Activated effector memory CD4-positive, alpha-beta T cell treated with Interleukin-2 at 50 U/mL for 16 hours (primary cell): ENCODE measurements around the gene F10.

ENCODE experiments used
- DNase-seq: peaks from one replicate; pipeline ENCODE4 v3.0.0-alpha.2; 2020

Gene F10

DNA sequence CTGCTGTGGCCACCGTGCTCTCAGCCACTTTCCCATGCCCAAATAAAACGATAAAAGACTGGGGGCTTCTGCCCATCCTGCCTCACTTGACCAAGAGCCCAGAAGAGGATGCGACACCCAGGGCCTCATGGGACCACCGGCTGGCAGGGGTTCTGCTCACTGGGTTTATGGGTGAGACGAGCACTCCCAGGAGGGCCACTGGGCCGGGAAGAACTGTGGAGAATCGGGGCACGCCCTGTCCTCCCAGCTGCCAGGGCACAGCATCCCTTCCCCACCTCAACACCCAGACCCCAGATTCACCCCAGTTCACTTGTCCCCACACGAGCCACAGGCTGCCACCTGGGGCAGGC lies 4.7 kb upstream of the F10 start:
- no peak for DNase-seq

DNA sequence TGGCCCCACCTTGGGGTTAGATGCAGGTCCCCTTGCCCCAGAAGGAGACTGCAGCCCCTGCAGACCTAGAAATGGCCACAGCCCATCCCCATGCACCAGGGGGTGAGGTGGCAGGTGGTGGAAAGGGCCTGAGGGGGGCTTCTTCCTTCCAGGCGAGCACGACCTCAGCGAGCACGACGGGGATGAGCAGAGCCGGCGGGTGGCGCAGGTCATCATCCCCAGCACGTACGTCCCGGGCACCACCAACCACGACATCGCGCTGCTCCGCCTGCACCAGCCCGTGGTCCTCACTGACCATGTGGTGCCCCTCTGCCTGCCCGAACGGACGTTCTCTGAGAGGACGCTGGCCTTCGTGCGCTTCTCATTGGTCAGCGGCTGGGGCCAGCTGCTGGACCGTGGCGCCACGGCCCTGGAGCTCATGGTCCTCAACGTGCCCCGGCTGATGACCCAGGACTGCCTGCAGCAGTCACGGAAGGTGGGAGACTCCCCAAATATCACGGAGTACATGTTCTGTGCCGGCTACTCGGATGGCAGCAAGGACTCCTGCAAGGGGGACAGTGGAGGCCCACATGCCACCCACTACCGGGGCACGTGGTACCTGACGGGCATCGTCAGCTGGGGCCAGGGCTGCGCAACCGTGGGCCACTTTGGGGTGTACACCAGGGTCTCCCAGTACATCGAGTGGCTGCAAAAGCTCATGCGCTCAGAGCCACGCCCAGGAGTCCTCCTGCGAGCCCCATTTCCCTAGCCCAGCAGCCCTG lies 4.2 kb upstream of the F10 start:
- DNase-seq = no peak

DNA sequence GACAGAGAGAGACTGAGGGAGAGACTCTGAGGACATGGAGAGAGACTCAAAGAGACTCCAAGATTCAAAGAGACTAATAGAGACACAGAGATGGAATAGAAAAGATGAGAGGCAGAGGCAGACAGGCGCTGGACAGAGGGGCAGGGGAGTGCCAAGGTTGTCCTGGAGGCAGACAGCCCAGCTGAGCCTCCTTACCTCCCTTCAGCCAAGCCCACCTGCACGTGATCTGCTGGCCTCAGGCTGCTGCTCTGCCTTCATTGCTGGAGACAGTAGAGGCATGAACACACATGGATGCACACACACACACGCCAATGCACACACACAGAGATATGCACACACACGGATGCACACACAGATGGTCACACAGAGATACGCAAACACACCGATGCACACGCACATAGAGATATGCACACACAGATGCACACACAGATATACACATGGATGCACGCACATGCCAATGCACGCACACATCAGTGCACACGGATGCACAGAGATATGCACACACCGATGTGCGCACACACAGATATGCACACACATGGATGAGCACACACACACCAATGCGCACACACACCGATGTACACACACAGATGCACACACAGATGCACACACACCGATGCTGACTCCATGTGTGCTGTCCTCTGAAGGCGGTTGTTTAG lies 3.3 kb upstream of the F10 start:
- DNase-seq = no peak

DNA sequence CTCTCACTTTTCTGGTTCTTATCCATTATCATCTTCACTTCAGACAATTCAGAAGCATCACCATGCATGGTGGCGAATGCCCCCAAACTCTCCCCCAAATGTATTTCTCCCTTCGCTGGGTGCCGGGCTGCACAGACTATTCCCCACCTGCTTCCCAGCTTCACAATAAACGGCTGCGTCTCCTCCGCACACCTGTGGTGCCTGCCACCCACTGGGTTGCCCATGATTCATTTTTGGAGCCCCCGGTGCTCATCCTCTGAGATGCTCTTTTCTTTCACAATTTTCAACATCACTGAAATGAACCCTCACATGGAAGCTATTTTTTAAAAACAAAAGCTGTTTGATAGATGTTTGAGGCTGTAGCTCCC lies 2.8 kb upstream of the F10 start:
- no peak for DNase-seq

DNA sequence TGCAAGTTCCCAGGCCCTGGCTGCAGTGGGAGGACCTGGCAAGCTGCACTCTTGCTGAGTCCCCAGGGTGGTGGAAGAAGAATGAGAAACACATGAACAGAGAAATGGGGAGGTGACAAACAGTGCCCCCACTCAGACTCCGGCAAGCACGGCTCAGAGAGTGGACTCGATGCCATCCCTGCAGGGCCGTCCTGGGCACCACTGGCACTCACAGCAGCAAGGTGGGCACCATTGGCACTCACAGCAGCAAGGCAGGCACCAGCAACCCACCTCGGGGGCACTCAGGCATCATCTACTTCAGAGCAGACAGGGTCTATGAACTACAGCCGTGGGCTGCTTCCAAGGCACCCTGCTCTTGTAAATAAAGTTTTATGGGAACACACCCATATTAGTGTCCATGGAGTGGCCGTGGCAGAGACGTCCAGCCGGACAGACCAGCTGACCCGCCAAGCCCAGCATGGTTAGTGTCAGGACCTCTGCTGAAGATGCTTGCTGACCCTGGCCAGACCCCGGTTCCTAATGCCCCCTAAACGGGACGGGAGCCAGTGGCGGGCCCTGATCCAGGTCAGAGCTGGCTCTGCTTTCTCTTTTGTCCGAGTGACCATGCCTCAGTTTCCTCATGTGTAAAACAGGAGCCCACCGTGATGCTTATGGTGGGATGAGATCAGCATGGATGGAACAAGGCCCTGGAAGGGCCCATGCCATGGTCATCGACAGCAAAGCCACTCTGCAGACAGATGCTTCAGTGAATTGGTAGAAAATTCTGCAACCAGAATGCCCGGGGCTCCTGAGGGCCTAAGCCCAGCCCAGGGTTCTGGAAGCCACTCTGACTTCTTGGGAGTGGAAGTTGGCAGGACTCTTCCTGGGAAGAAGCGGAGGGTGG lies 2.1 kb upstream of the F10 start:
- no peak for DNase-seq

DNA sequence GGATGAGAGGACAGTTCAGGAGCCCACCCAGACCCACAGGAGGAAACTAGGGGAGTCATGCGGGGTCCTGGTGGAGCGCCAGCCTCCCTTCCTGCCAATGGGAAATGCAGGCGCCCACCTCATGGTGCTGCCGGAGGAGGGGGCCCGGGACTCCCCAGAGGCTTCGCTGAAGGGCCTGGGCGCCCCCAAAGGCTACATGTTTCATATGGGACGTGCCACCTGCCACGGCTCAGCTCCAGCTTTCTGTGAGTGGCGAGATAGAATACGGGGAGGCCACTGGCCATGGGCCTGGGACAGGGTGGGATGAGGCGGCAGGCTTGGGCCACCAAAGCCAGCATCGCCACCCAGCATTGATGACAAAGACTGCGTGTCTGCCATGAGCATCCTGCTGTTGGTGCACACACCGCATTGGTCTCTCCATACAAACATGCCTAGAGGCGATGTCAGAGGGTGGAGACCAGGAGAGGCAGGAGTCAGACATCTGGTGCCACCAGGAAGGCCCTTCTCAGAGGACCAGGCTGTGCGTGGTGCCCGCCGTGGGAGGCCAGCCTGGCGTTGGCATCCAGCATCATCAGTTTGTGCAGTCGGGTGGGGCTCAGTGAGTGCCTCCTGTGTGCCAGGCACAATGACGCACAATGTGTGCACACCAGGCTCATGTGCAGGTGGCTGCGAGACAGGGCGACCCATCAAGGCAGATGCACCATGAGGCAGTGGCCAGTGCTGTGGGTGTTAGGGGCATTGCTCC lies 1.2 kb upstream of the F10 start:
- DNase-seq = no peak

DNA sequence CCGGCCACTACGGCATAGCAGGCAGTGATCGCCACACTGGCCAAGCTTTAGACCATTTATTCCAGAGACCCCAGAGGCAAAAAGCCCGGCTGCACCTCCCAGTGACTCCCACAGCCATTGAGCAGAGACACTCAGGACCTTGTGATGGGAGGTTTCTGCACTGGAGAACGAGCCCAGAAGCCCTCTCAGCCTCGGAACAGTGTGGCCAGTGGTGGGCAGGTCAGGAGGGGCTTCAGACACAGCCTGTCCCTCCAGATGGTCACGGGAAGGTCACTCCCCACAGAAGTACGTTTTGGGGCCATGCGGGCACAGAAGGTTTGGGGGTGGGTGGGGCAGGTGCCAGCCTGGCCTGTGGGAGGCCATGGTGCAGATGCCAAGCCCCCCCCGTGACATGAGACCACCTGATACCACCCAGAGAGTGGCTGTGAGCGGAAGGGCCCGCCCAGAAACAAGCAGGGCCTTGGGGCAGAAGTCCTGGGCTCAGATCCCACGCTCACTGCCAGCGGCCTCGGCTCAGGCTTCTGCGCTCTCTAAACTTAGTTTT lies 599 bp upstream of the F10 start:
- no peak for DNase-seq

DNA sequence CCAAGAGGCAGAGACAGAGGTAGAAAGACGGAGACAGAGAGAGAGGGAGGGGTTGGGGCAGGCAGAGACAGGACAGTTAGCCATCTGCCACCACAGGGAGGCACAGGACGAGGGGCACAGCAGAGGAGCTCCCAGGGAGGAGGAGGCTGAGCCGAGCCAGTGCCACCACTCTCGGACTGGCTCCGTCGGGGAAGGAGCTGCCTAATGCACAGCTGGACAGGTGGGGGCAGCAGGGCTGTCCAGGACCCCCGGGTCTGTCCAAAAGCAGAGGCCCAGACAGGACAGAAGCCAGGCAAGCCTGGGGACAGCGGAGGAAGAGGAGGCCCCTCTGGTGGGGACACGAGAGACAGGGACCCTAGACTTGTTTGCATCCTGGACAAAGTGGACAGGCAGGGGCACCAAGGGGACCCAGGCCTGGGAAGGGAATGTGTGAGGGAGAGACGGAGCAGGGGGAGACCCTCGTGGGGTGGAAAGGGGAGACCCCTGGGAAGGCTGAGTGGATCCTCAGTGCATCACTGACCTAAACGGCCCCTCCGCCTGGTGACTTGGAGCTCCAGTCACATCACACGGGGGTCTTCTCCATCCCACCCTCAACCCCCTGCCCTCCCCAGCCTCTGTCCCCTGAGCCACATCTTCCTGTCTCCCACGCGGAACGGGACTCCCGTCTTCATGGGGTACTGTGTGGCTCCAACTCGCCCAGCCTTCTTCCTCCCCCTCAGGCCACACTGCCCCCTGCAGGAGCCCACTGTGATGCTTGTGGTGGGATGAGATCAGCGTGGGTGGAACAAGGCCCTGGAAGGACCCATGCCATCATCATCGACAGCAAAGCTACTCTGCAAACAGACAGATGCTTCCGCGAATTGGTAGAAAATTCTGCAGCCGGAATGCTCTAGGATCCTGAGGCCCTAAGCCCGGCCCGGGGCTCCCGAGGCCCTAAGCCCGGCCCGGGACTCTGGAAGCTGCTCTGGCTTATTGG lies 915 bp downstream of the F10 start:
- DNase-seq = no peak

DNA sequence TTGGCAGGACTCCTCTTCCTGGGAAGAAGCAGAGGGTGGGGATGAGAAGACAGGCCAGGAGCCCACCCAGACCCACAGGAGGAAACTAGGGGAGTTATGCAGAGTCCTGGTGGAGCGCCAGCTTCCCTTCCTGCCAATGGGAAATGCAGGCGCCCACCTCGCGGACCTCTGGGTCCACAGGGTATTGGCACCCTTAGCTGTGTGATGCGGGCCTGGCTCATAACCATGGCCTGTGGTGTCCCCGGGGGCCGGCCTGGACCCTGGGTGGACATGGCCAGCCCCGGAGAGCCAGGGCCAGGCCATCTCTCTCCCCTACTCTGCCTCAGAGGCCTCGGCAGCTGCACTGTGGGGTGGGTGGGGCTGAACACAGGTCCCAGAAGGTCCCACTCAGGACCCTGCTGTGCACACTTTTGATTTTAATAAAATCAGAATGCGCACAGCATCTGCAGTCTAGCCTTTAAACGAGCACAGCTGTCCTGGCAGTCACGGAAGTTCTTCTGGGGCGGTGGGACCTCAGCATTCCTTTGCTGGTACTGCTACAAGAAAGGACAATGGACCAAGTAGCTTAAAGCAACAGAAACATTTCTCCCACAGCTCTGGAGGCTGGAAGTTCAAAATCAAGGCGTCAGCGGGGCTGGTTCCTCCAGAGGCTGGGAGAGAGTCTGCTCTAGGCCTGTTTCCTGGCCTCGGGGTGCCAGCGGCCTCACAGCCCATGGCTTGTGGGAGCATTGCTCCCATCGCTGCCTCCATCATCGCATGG lies 1.8 kb downstream of the F10 start:
- DNase-seq = no peak

DNA sequence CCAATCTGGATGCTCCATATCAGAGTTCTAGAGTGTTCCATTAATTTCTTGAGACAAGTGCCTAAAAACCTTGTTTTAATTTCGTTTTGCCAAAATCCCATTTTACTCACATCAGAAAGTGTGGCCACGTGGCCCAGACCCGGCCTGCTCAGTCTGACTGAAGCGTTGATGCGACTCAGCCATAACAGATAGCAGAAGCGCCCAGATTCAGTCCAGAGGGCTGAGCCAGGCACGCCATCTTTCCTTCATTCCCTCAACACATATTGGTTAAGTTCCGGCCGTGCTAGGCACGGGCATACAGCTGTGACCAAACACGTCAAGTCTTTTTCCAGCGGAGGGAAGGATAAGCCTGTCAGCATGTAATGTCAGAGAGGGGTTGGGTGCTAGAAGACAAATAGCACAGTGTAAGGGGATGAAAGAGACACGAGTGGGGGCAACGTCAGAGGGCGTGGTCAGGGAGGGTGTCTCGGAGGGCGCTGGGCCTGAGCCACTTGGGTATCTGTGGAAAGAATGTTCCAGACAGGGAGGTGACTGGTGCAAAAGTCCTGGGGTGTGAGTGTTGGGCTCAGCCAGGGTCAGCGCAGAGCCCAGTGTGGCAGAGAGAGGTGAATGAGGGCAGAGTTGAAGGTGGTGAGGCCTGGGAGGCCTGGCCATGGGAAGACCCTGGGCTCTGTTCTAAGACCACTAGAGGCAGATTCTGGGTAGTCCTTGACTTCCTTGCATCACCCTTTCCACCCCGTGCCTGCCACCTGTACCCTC lies 3.1 kb downstream of the F10 start:
- no peak for DNase-seq

DNA sequence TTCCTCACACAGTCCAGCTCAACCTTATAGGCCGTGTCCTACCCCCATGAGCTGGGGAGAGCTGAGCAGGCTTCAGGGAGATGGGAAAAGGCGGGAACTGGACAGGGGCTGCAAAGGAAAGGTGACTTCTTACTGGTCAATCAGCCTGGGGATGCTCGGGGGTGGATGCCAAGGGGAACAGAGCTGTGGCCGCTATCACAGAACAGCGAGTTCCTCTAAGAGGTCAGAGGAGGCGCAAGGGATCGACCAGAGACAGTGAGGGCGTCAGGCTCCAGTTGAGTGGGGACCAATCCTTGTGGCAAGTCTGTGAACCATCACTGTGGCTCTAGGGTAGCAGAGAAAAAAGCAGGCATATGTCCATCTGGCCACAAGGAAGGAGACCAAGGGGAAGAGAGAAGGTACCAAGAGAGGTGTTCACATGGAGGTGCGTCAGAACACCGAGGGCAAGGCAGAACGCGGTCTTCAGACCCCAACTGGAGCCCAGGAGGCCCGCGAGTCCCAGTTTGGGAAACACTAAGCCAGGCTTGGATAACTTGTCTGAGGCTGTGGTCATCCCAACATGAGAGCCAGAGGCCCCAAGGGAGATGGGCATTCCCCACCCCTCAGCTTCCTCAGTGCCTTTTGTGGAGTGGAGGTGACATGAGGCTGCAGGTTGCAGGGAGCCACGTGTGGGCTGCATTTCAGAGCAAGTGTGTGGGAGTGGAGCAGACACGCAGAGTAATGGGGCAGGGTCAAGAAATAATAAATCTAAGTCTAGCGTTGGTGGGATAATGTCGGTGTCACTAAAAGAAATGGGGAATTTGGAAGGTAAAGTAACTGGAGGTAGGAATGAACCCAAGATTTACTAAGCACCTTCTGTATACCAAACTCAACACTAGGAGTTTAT lies 3.9 kb downstream of the F10 start:
- DNase-seq = no peak

DNA sequence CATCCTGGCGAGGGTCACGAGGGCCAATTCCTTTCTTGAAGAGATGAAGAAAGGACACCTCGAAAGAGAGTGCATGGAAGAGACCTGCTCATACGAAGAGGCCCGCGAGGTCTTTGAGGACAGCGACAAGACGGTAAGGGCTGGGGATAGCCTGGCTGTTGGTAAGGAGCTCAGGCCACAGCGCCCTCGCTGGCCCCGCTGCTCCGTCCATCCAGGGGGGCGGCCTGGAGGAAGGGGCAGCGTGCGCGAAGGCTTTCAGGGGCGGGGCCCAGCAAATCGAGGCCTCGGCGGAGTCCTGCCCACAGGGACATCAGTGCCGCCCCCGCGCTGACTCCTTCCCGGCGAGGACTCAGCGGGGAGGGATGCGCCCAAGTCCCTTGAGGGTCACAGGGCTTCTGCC lies 6.9 kb downstream of the F10 start:
- DNase-seq = no peak

DNA sequence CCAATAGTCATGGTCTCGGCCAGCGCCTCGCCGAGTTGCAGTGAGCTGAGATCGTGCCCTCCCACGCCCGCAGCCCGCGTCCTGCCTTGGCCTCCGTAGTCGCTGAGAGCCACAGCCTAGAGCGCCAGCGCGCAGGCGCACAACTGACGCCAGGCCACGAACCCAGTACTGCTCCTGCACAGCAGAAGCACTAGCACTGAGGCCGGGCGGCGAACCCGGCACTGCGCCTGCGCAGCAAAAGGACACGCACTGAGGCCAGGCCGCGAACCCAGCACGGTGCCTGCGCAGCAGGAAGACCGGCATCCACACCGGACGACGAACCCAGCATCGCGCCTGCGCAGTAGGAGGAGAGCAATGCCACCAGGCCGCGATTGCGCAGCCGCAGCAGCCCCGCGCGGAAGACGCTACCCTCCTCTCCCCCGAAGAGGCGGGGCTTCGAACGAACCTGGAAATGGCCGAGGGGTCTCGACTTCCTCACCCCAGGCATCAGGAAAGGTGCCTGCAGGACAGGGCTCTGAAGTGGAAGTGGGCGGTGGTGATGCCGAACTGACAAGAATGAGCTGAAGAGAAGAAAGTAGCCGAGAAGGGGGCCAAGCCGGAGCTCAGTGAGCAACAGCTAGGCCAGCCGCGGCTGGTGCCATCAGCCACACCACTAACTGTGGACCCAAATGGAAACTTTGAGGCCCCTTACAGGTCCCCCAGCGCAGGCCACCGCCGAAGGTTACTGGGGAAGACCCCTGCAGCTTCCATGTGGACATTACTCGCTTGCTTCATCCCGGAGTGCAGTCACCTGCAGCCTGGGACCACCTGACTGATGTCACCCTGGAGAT lies 7.5 kb downstream of the F10 start:
- DNase-seq = no peak

DNA sequence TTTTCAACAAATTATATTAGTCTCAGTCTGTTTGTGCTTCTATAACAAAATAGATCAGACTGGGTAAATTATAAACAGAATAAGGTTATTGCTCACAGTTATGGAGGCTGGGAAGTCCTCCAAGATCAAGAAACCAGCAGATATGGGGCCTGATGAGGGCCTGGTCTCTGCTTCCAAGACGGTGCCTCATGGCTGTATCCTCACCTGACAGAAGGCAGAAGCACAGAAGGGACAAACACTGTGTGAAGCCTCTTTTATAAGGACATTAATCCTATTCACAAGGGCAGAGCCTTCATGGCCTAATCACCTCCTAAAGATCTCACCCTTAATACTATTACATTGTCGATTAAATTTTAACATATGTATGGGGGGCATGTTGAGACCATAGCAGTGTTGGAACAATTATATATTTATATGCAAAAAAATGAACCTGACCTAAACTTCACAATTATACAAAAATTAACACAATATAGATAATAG lies 12.7 kb downstream of the F10 start:
- DNase-seq = no peak

DNA sequence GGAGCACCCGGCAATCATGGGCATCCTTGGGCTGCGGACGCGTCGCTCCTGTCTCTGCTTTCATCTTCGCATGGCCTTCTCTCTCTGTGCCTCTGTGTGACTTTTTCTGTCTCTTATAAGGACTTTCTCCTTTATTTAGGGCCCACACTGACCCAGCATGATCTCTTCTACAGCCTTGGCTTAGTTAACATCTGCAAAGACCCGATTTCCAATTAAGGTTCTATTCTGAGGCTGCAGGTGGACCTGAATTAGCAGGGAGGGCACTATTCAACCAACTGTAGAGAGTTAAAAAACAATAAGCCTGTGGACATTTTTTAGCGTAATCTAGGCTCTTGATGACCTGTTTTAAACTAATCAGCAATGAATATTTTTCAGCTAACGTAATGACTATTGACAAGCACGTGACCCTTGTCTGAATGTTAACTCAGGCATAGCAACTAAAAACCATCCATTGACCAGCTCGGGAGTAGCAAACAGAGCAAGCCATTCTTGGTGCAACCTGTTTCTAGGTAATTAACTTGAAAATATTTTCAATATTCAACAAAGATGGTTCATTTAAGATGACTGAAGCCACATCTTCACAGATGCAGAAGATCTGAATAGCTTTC lies 15.2 kb downstream of the F10 start:
- no peak for DNase-seq

DNA sequence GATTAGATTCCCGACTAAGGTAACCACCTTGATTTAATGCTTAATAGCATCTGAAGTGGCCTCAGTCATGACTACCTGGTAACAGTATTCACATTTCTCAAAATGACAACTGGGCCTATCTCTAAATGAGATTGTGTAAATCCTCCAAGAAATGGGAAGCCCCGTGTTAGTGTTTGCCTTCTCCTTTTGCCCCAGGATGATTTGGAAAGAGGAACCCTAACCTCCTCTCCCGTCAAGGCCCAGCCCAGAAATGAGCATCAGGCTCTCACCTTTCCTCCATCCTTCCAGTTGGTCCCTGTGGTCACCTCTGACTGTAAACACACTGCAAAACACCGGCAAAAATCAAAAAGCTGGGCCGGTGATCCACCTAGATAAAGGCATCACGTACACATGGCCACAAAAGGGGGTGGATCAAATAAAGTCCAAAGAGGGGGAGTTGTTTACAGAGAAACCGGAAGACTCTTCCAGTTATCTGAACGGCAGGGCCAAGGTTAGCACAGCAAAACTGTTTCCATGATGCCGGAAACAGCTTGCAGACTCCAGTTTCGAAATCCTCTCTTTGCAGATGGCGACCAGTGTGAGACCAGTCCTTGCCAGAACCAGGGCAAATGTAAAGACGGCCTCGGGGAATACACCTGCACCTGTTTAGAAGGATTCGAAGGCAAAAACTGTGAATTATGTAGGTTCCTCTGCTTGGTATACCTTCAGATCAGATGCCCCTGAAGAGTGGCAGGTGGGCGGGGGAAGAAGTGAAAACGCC lies 16.4 kb downstream of the F10 start:
- DNase-seq = no peak

DNA sequence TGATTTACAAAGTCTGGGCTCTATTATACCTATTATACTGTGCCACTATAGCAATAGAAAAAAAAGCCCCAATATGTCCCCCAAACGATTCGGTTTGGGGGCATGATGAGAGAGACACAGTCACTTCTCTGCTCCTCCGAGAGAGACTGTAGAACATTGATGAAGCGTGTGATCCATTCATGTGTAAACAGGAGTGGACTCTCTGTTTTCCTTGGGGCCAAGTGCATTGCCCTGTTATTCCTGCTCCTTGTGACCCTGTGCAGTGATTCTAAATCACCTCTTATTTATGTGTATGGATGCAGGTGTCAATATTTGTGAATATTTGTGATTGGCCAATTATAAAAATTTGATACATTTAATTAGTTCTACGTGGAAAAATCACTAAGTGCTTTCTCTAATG lies 17.0 kb downstream of the F10 start:
- no peak for DNase-seq
